CD4-positive, alpha-beta T cell (primary cell): Measurements from ENCODE around the gene THBS4. TPM values are rescaled to one million over a fixed set of nuclear protein-coding genes. Genes with fewer than 3 reads are reported as not detected.

Experiments
- ATAC-seq: fragments of 200-7000 bp; cut with Tn5 transposase; one replicate; pipeline ENCODE4 v1.10.0; 2022; ENCODE audit warnings: mild to moderate bottlenecking; ENCODE audit not compliant: poor library complexity
- CTCF ChIA-PET: fragments of 350-600 bp; sonication (Branson Sonifier 250); formaldehyde crosslinking; loops from one replicate; lab custom pipeline; 2021; ENCODE audit warnings: antibody characterized with exemption, inconsistent platforms; lab: Charles Lee
- POLR2A ChIA-PET: fragments of 350-600 bp; sonication (Branson Sonifier 250); formaldehyde crosslinking; loops from one replicate; lab custom pipeline; 2021; ENCODE audit warnings: antibody characterized with exemption, inconsistent platforms; lab: Charles Lee
- DNase-seq, 14 experiments: peaks; one replicate each; pipeline ENCODE4 v3.0.0-alpha.2; 2013 to 2020; ENCODE audit warnings: mixed read lengths in 2 of 14
- H3K27ac ChIP-seq, 2 donors: one replicate each; pipeline versions ENCODE4 v1.5.1 to v1.7.0; 2013; ENCODE audit warnings: low read length in 2 of 2, low read depth in 1 of 2, mild to moderate bottlenecking in 1 of 2
- H3K27me3 ChIP-seq, 2 experiments: 1 replicate in 1 of 2; 2 replicates in 1 of 2; pipeline versions ENCODE4 v1.6.1 to v1.7.0; 2013; ENCODE audit warnings: low read length in 2 of 2, control low read depth in 1 of 2, mild to moderate bottlenecking in 1 of 2, moderate library complexity in 1 of 2; ENCODE audit not compliant: insufficient read depth in 2 of 2, control insufficient read depth in 1 of 2
- H3K36me3 ChIP-seq: one replicate; pipeline ENCODE4 v1.6.1; 2013; ENCODE audit warnings: low read length, control low read depth; ENCODE audit not compliant: insufficient read depth
- H3K4me1 ChIP-seq: one replicate; pipeline ENCODE4 v1.6.1; 2013; ENCODE audit warnings: low read length, control low read depth; ENCODE audit not compliant: insufficient read depth
- H3K4me3 ChIP-seq: one replicate; pipeline ENCODE4 v1.5.1; 2013; ENCODE audit warnings: mild to moderate bottlenecking, low read length, moderate library complexity
- H3K9me3 ChIP-seq, 2 experiments: 1 replicate in 1 of 2; 2 replicates in 1 of 2; pipeline versions ENCODE4 v1.6.1 to v1.7.0; 2013; ENCODE audit warnings: low read length in 2 of 2, mild to moderate bottlenecking in 2 of 2, control low read depth in 1 of 2, moderate library complexity in 1 of 2; ENCODE audit not compliant: control insufficient read depth in 1 of 2, insufficient read depth in 1 of 2
- H3K27ac Mint-ChIP-seq: one replicate; pipeline ENCODE4 v1.8.0; 2020; ENCODE audit warnings: mixed read lengths
- H3K27me3 Mint-ChIP-seq: one replicate; pipeline ENCODE4 v1.8.0; 2021; ENCODE audit warnings: mixed read lengths
- H3K36me3 Mint-ChIP-seq: one replicate; pipeline ENCODE4 v1.8.0; 2021; ENCODE audit warnings: low read depth, mixed read lengths
- H3K4me1 Mint-ChIP-seq: one replicate; pipeline ENCODE4 v1.8.0; 2021; ENCODE audit warnings: low read depth, mixed read lengths
- H3K4me3 Mint-ChIP-seq: one replicate; pipeline ENCODE4 v1.8.0; 2020; ENCODE audit warnings: mild to moderate bottlenecking, mixed read lengths
- H3K9me3 Mint-ChIP-seq: one replicate; pipeline ENCODE4 v1.8.0; 2020; ENCODE audit warnings: mixed read lengths
- CTCF ChIP-seq: fragments of 200-600 bp; IDR thresholded peaks from one replicate; pipeline ENCODE4 v1.8.0; 2022; ENCODE audit warnings: antibody characterized with exemption, mild to moderate bottlenecking
- intact Hi-C, 2 experiments: fragments of 100-400 bp; cut with DNase I in 1 of 2; cut with micrococcal nuclease in 1 of 2; formaldehyde crosslinking; loops; one replicate each; pipeline versions ENCODE4 v1.15.1 to v1.9.0; 2023 to 2025; cut with DNase I, micrococcal nuclease
- total RNA-seq, 174 experiments: library from RNA in 2 of 174; stranded (reverse) in 2 of 174; gene quantifications; one replicate each; pipeline ENCODE4 v1.2.3 and lab custom pipeline; 2021 to 2026

Gene THBS4
- total RNA-seq, 2 experiments from 2014 or later: 0.47 to 0.85 TPM

DNA sequence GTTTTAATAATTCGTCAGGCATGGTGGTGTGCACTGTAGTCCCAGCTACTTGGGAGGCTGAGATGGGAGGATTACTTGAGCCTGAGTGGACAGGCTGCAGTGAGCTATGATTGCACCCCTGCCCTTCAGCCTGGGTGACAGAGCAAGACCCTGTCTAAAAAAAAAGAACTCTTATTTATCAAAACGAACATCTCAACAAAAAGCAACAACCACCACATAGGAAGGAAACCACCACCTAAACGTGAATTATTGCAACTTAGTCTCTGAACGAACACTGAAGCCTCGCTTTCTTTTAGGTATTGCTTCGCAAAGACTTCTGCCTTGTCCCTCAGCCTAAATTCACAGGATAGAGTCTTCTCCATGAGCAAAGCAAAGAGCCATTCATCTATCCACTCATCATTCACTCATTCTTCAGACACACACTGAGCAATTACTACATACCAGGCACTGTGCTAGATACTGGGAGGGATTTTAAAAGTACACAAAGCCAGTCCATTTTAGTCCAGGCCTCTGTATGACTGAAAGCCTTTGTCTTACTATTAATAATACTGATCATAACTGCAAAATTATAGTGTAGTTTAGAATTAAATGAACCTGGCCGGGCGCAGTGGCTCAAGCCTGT is 57.4 kb downstream of the THBS4 start:
- POLR2A ChIA-PET: interaction anchor here (0.7 to 2.4 kb wide), 16 partner anchors 14 to 182 kb away, joined by 3 to 31 read pairs (median 4); partner anchors contain the start of gene SERINC5
- CTCF ChIA-PET: interaction anchor here (0.9 to 4.1 kb wide), 8 partner anchors 9 to 215 kb away, joined by 3 to 75 read pairs (median 8); no protein-coding TSS in a partner anchor
- H3K4me1 ChIP-seq: peaks cover 24% of the 10 kb centered on the region
- H3K27me3 ChIP-seq: no peaks in the 10 kb centered on the region
- H3K4me3 ChIP-seq: no peak overlapping the region
- H3K4me1 Mint-ChIP-seq: peaks cover 37% of the 10 kb centered on the region
- H3K27me3 Mint-ChIP-seq: no peaks in the 10 kb centered on the region
- peaks cover 7% of the 10 kb centered on the region for H3K36me3 ChIP-seq
- no peak for TF ChIP-seq CTCF
- peak overlapping the region; percentile 58 for H3K4me3 Mint-ChIP-seq
- peak overlapping the region; percentile 95 for H3K27ac Mint-ChIP-seq
- peak in 3 of 14 experiments; percentile 3 to 22 (median 11) for DNase-seq
- ATAC-seq: peak; percentile 30
- peaks cover 5% of the 10 kb centered on the region for H3K36me3 Mint-ChIP-seq
- peak overlapping the region in 1 of 2 donors; percentile 48 for H3K27ac ChIP-seq
- H3K9me3 Mint-ChIP-seq: no peaks in the 10 kb centered on the region
- H3K9me3 ChIP-seq: no peaks in the 10 kb centered on the region
- intact Hi-C loops: loop anchor here (1.0 to 5.0 kb wide), 6 partner anchors 44 to 580 kb away; no protein-coding TSS in a partner anchor

- Mint-ChIP-seq H3K27ac (peak overlapping the region; percentile 95), H3K4me3 (no peak overlapping the region), H3K36me3 (peaks cover 5% of the 10 kb centered on the region), H3K9me3 (no peaks in the 10 kb centered on the region), H3K4me1 (peaks cover 37% of the 10 kb centered on the region), H3K27me3 (no peaks in the 10 kb centered on the region)
- intact Hi-C loops: loop anchor here (2.0 to 5.0 kb wide), 4 partner anchors 54 to 579 kb away; no protein-coding TSS in a partner anchor
- Histone ChIP-seq H3K4me1 (peaks cover 24% of the 10 kb centered on the region), H3K36me3 (peaks cover 7% of the 10 kb centered on the region), H3K27me3 (no peaks in the 10 kb centered on the region), H3K27ac (no peak overlapping the region), H3K9me3 (no peaks in the 10 kb centered on the region), H3K4me3 (no peak overlapping the region)
- TF ChIP-seq CTCF: no peak
- POLR2A ChIA-PET: interaction anchor here (1.0 to 1.9 kb wide), 2 partner anchors 42 to 178 kb away, joined by 3 to 7 read pairs; no protein-coding TSS in a partner anchor
- DNase-seq (no peak), ATAC-seq (no peak)
- CTCF ChIA-PET: interaction anchor here (4.1 kb wide), 1 partner anchor 214 kb away, joined by 75 read pairs; no protein-coding TSS in a partner anchor
Measured at GRCh38 chr5:80093796-80094195, 58.6 kb downstream of the THBS4 start.

- no peaks in the 10 kb centered on the region for H3K27me3 Mint-ChIP-seq
Measured at GRCh38 chr5:80094236-80094738, 59.1 kb downstream of the THBS4 start.

More at GRCh38 chr5:80094236-80094738, 59.1 kb downstream of the THBS4 start:
- peaks cover 5% of the 10 kb centered on the region for H3K36me3 Mint-ChIP-seq
- H3K27ac Mint-ChIP-seq: peak overlapping the region; percentile 95
- H3K4me1 Mint-ChIP-seq: peaks cover 37% of the 10 kb centered on the region
- CTCF ChIA-PET: interaction anchor here (1.1 to 4.1 kb wide), 2 partner anchors 180 to 213 kb away, joined by 3 to 75 read pairs; no protein-coding TSS in a partner anchor
- no peak overlapping the region for H3K4me3 Mint-ChIP-seq
- no peaks in the 10 kb centered on the region for H3K27me3 ChIP-seq
- no peak for TF ChIP-seq CTCF
- intact Hi-C loops: loop anchor here (5.0 kb wide), 3 partner anchors 53 to 578 kb away; no protein-coding TSS in a partner anchor
- no peak overlapping the region for H3K27ac ChIP-seq
- POLR2A ChIA-PET: interaction anchor here (1.9 kb wide), 1 partner anchor 42 kb away, joined by 7 read pairs; no protein-coding TSS in a partner anchor
- ATAC-seq (no peak), DNase-seq (no peak)
- no peak overlapping the region for H3K4me3 ChIP-seq
- no peaks in the 10 kb centered on the region for H3K9me3 Mint-ChIP-seq
- H3K9me3 ChIP-seq: no peaks in the 10 kb centered on the region
- peaks cover 7% of the 10 kb centered on the region for H3K36me3 ChIP-seq
- peaks cover 24% of the 10 kb centered on the region for H3K4me1 ChIP-seq
